Measurements from ENCODE around the gene FAT4. TPM values are rescaled to one million over a fixed set of nuclear protein-coding genes. Genes with fewer than 3 reads are reported as not detected.

The FAT4 gene
- total RNA-seq, 1 experiment from 2014 or later: 11.8 TPM

DNA sequence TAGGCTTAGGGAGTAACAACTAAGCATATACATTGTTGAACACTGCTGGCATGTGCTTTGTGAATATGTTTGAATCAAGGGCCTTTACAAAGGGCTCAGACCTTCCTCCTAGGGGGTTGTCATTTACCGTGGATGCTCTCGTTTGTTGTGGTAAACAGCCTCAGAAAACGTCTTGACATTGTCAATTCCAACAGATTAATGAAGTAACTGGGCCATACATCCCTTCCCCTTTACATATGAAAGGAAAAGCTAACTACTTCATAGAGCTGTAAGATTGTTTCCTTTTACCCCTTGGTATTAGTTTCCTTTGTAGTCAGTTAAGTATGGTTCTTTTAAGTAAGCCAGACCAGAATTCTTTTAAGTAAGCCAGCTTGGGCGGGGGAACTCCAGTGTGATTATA is 42.9 kb downstream of the FAT4 start:
- ATAC-seq (no peak), DNase-seq (ENCODE audit: low read depth, low spot score) (no peak)
- in situ Hi-C loops (cut with HindIII; ENCODE audit: low pct_unique_long_range_greater_than_20kb, low sequenced_read_pairs) (no loop called here), intact Hi-C loops (cut with micrococcal nuclease; ENCODE audit: unreplicated experiment) (no loop called here)
- H3K4me3 ChIP-seq (ENCODE audit: low read depth in 2 of 2, low read length in 2 of 2): no peak overlapping the region
- TF ChIP-seq, protein P1, sequence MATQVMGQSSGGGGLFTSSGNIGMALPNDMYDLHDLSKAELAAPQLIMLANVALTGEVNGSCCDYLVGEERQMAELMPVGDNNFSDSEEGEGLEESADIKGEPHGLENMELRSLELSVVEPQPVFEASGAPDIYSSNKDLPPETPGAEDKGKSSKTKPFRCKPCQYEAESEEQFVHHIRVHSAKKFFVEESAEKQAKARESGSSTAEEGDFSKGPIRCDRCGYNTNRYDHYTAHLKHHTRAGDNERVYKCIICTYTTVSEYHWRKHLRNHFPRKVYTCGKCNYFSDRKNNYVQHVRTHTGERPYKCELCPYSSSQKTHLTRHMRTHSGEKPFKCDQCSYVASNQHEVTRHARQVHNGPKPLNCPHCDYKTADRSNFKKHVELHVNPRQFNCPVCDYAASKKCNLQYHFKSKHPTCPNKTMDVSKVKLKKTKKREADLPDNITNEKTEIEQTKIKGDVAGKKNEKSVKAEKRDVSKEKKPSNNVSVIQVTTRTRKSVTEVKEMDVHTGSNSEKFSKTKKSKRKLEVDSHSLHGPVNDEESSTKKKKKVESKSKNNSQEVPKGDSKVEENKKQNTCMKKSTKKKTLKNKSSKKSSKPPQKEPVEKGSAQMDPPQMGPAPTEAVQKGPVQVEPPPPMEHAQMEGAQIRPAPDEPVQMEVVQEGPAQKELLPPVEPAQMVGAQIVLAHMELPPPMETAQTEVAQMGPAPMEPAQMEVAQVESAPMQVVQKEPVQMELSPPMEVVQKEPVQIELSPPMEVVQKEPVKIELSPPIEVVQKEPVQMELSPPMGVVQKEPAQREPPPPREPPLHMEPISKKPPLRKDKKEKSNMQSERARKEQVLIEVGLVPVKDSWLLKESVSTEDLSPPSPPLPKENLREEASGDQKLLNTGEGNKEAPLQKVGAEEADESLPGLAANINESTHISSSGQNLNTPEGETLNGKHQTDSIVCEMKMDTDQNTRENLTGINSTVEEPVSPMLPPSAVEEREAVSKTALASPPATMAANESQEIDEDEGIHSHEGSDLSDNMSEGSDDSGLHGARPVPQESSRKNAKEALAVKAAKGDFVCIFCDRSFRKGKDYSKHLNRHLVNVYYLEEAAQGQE (IDR thresholded peaks at IDR 0.05; ENCODE audit: insufficient read depth in 1 of 2, low read depth in 2 of 2, low read length in 1 of 2): no peak
- TF ChIP-seq CTCF (IDR thresholded peaks at IDR 0.05): no peak
- no peak for TF ChIP-seq POLR2AphosphoS5 (IDR thresholded peaks at IDR 0.05; ENCODE audit: low read depth, low read length)
- no peak for TF ChIP-seq TCF7L2 (IDR thresholded peaks at IDR 0.05; ENCODE audit: low read depth, low read length)
- TF ChIP-seq SIN3A (IDR thresholded peaks at IDR 0.05; ENCODE audit: borderline replicate concordance, insufficient read depth, low read depth, low read length): no peak
- ChIA-PET CTCF (no interaction called here), POLR2A (no interaction called here)
- no TSS peak for BruUV-seq (replicated peaks)
- H3K36me3 ChIP-seq (ENCODE audit: control insufficient read depth, insufficient read depth, low read length): no peaks in the 10 kb centered on the region; the same call in 1 of the 2 replicates
- H3K27ac ChIP-seq (ENCODE audit: low read length): no peak overlapping the region
- H3K9me3 ChIP-seq (ENCODE audit: control insufficient read depth, insufficient read depth, low read depth, low read length): no peaks in the 10 kb centered on the region
- no peaks in the 10 kb centered on the region for H3K4me1 ChIP-seq (ENCODE audit: control insufficient read depth, insufficient read depth, low read length)
- H3K27me3 ChIP-seq (ENCODE audit: control insufficient read depth, insufficient read depth, low read length): no peaks in the 10 kb centered on the region

DNA sequence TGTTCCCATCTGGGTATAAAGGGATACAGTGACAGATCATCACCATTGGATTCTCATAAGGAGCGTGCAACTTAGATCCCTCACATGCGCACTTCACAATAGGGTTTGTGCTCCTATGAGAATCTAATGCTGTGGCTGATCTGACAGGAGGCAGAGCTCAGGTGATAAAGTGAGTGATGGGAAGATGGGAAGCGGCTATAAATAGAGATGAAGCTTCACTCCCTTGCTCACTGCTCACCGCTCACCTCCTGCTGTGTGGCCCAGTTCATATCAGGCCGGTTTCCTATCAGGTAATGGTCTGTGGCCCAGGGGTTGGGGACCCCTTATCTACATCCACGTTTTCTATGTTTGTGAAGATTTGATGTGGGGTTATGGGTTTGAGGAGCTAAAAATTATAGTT is 43.7 kb downstream of the FAT4 start:
- Histone ChIP-seq H3K4me1 (ENCODE audit: control insufficient read depth, insufficient read depth, low read length) (no peaks in the 10 kb centered on the region), H3K27ac (ENCODE audit: low read length) (no peak overlapping the region), H3K4me3 (ENCODE audit: low read depth in 2 of 2, low read length in 2 of 2) (no peak overlapping the region), H3K27me3 (ENCODE audit: control insufficient read depth, insufficient read depth, low read length) (no peaks in the 10 kb centered on the region), H3K9me3 (ENCODE audit: control insufficient read depth, insufficient read depth, low read depth, low read length) (no peaks in the 10 kb centered on the region), H3K36me3 (ENCODE audit: control insufficient read depth, insufficient read depth, low read length) (no peaks in the 10 kb centered on the region; the same call in 1 of the 2 replicates)
- POLR2A ChIA-PET: no interaction called here
- CTCF ChIA-PET: no interaction called here
- ATAC-seq (no peak), DNase-seq (ENCODE audit: low read depth, low spot score) (no peak)
- in situ Hi-C loops (cut with HindIII; ENCODE audit: low pct_unique_long_range_greater_than_20kb, low sequenced_read_pairs) (no loop called here), intact Hi-C loops (cut with micrococcal nuclease; ENCODE audit: unreplicated experiment) (no loop called here)
- TF ChIP-seq CTCF (IDR thresholded peaks at IDR 0.05): no peak
- TF ChIP-seq, protein P1 (IDR thresholded peaks at IDR 0.05; ENCODE audit: insufficient read depth in 1 of 2, low read depth in 2 of 2, low read length in 1 of 2): no peak
- no peak for TF ChIP-seq SIN3A (IDR thresholded peaks at IDR 0.05; ENCODE audit: borderline replicate concordance, insufficient read depth, low read depth, low read length)
- no peak for TF ChIP-seq POLR2AphosphoS5 (IDR thresholded peaks at IDR 0.05; ENCODE audit: low read depth, low read length)
- no peak for TF ChIP-seq TCF7L2 (IDR thresholded peaks at IDR 0.05; ENCODE audit: low read depth, low read length)
- no TSS peak for BruUV-seq (replicated peaks)

Measured in Panc1 (cell line).